HepG2 (cell line): ENCODE measurements around the gene ZFP36L2. TPM values are rescaled to one million over a fixed set of nuclear protein-coding genes. Genes with fewer than 3 reads are reported as not detected.

Experiments used
- EP300 ChIP-seq, 3 experiments: sonication (generic) in 1 of 3; formaldehyde crosslinking in 1 of 3; IDR thresholded peaks; 2 replicates each; pipeline versions ENCODE4 v1.5.1 to v1.6.1; 2011 to 2020; ENCODE audit warnings: low read depth in 2 of 3, low read length in 2 of 3, borderline replicate concordance in 1 of 3, improper control_type of control experiment in 1 of 3, mild to moderate bottlenecking in 1 of 3, missing genetic modification reagents in 1 of 3, moderate library complexity in 1 of 3
- ETV5 ChIP-seq: IDR thresholded peaks from 2 replicates; pipeline ENCODE4 v1.6.1; 2018; ENCODE audit warnings: missing biosample characterization, missing genetic modification reagents, inconsistent platforms, borderline replicate concordance
- FOXP1 ChIP-seq, 2 experiments: fragments of 450-650 bp in 1 of 2; IDR thresholded peaks; 2 replicates each; pipeline ENCODE4 v1.6.1; 2017 to 2018; ENCODE audit warnings: antibody characterized with exemption in 1 of 2
- NFIC ChIP-seq: IDR thresholded peaks from 2 replicates; pipeline ENCODE4 v1.6.1; 2012; ENCODE audit warnings: mild to moderate bottlenecking, low read length, inconsistent platforms
- NRL ChIP-seq: sonication (generic); formaldehyde crosslinking; IDR thresholded peaks from 2 replicates; pipeline ENCODE4 v1.5.0; 2020; ENCODE audit warnings: missing genetic modification reagents, mild to moderate bottlenecking, moderate library complexity, borderline replicate concordance
- SP4 ChIP-seq: sonication (generic); formaldehyde crosslinking; IDR thresholded peaks from 2 replicates; pipeline ENCODE4 v1.8.1; 2023; ENCODE audit warnings: mild to moderate bottlenecking, missing genetic modification reagents
- SRY ChIP-seq: sonication (generic); formaldehyde crosslinking; IDR thresholded peaks from 2 replicates; pipeline ENCODE4 v1.8.0; 2022; ENCODE audit warnings: mild to moderate bottlenecking, missing genetic modification reagents
- SUZ12 ChIP-seq: fragments of 150-350 bp; IDR thresholded peaks from 2 replicates; pipeline ENCODE4 v1.6.1; 2014; ENCODE audit warnings: low read depth, low read length
- ZBTB37 ChIP-seq: sonication (generic); formaldehyde crosslinking; IDR thresholded peaks from 2 replicates; pipeline ENCODE4 v1.4.0; 2020; ENCODE audit warnings: mild to moderate bottlenecking, missing genetic modification reagents
- ZFP82 ChIP-seq: sonication (generic); formaldehyde crosslinking; IDR thresholded peaks from 2 replicates; pipeline ENCODE4 v1.5.1; 2020; ENCODE audit warnings: mild to moderate bottlenecking, missing genetic modification reagents, borderline replicate concordance
- ZNF30 ChIP-seq: sonication (generic); formaldehyde crosslinking; IDR thresholded peaks from 2 replicates; pipeline ENCODE4 v1.5.0; 2020; ENCODE audit warnings: mild to moderate bottlenecking, missing genetic modification reagents
- ZNF34 ChIP-seq: sonication (generic); formaldehyde crosslinking; IDR thresholded peaks from 2 replicates; pipeline ENCODE4 v1.4.0; 2020; ENCODE audit warnings: mild to moderate bottlenecking, missing genetic modification reagents, borderline replicate concordance
- ZNF362 ChIP-seq: sonication (generic); formaldehyde crosslinking; IDR thresholded peaks from 2 replicates; pipeline ENCODE4 v1.4.0; 2020; ENCODE audit warnings: missing genetic modification reagents, mild to moderate bottlenecking, borderline replicate concordance
- ZNF382 ChIP-seq: sonication (generic); formaldehyde crosslinking; IDR thresholded peaks from 2 replicates; pipeline ENCODE4 v1.5.0; 2020; ENCODE audit warnings: missing genetic modification reagents, mild to moderate bottlenecking, borderline replicate concordance
- ZNF790 ChIP-seq: sonication (generic); formaldehyde crosslinking; IDR thresholded peaks from 2 replicates; pipeline ENCODE4 v1.8.0; 2022; ENCODE audit warnings: missing genetic modification reagents, mild to moderate bottlenecking, borderline replicate concordance
- polyA plus RNA-seq, 8 experiments: library from polyadenylated mRNA; depleted of rRNA in 3 of 8; stranded (reverse) in 7 of 8; unstranded in 1 of 8; fragments of >200 nt; fragmentation: Illumina TruSeq in 4 of 8; extraction: Trizol in 4 of 8; gene quantifications; 2 replicates each; pipeline versions ENCODE4 v1.2.1 to v1.2.3, GENCODE V29; 2011 to 2016; ENCODE audit warnings: low read depth in 4 of 8, missing spikeins in 1 of 8, mixed read lengths in 1 of 8; ENCODE audit not compliant: insufficient read depth in 1 of 8
- total RNA-seq, 5 experiments: library from RNA; depleted of rRNA; stranded (reverse); fragments of >200 nt; fragmentation: Illumina TruSeq; extraction: Trizol; gene quantifications; 2 replicates each; pipeline ENCODE4 v1.2.3, GENCODE V29; 2016; ENCODE audit warnings: low read depth in 1 of 5
- TF ChIP-seq, protein P1 (sequence below): sonication (generic); formaldehyde crosslinking; IDR thresholded peaks from 2 replicates; pipeline ENCODE4 v1.5.1; 2020; ENCODE audit warnings: missing genetic modification reagents, mild to moderate bottlenecking, borderline replicate concordance
- TF ChIP-seq, protein P2 (sequence below): sonication (generic); formaldehyde crosslinking; IDR thresholded peaks from 2 replicates; pipeline ENCODE4 v1.5.0; 2020; ENCODE audit warnings: missing genetic modification reagents
- TF ChIP-seq, protein P3 (sequence below): sonication (generic); formaldehyde crosslinking; IDR thresholded peaks from 2 replicates; pipeline ENCODE4 v1.4.0; 2020; ENCODE audit warnings: missing genetic modification reagents, borderline replicate concordance

Gene ZFP36L2
- total and polyA plus RNA-seq, 2 of the 13 experiments (the other 11 are each of a cell fraction or from before 2014, with no cell fraction given) = 11.2 to 21.8 TPM

GRCh38 chr2:43210467-43211303, 15.7 kb downstream of the ZFP36L2 start (continued):
- TF ChIP-seq, protein P1, sequence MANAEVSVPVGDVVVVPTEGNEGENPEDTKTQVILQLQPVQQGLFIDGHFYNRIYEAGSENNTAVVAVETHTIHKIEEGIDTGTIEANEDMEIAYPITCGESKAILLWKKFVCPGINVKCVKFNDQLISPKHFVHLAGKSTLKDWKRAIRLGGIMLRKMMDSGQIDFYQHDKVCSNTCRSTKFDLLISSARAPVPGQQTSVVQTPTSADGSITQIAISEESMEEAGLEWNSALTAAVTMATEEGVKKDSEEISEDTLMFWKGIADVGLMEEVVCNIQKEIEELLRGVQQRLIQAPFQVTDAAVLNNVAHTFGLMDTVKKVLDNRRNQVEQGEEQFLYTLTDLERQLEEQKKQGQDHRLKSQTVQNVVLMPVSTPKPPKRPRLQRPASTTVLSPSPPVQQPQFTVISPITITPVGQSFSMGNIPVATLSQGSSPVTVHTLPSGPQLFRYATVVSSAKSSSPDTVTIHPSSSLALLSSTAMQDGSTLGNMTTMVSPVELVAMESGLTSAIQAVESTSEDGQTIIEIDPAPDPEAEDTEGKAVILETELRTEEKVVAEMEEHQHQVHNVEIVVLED (CRISPR knock-in tag) = no peak; the same call in 1 of the 2 replicates
- peak; percentile 77; the same call in 1 of the 2 replicates for TF ChIP-seq ZNF30 (CRISPR knock-in tag)
- TF ChIP-seq, protein P2, sequence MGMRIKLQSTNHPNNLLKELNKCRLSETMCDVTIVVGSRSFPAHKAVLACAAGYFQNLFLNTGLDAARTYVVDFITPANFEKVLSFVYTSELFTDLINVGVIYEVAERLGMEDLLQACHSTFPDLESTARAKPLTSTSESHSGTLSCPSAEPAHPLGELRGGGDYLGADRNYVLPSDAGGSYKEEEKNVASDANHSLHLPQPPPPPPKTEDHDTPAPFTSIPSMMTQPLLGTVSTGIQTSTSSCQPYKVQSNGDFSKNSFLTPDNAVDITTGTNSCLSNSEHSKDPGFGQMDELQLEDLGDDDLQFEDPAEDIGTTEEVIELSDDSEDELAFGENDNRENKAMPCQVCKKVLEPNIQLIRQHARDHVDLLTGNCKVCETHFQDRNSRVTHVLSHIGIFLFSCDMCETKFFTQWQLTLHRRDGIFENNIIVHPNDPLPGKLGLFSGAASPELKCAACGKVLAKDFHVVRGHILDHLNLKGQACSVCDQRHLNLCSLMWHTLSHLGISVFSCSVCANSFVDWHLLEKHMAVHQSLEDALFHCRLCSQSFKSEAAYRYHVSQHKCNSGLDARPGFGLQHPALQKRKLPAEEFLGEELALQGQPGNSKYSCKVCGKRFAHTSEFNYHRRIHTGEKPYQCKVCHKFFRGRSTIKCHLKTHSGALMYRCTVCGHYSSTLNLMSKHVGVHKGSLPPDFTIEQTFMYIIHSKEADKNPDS (CRISPR knock-in tag) = peak; percentile 88
- TF ChIP-seq EP300 (IDR thresholded peaks at IDR 0.05; ENCODE audit: low read depth in 2 of 2, low read length in 2 of 2) = peak in 1 of 2 experiments; percentile 82; a peak in 2 of 4 replicates
- TF ChIP-seq EP300 (CRISPR knock-in tag; IDR thresholded peaks at IDR 0.05; ENCODE audit: borderline replicate concordance) = peak; percentile 72
- TF ChIP-seq ZNF362 = 0 out of 2 replicates have a peak, but pooled peaks have one; percentile 51
- no peak for TF ChIP-seq NFIC
- TF ChIP-seq ZNF382 = no peak
- TF ChIP-seq ZFP82 (CRISPR knock-in tag) = no peak
- peak; percentile 69; the same call in 1 of the 2 replicates for TF ChIP-seq ZNF790 (CRISPR knock-in tag)
- no peak for TF ChIP-seq ZNF34
- TF ChIP-seq, protein P3, sequence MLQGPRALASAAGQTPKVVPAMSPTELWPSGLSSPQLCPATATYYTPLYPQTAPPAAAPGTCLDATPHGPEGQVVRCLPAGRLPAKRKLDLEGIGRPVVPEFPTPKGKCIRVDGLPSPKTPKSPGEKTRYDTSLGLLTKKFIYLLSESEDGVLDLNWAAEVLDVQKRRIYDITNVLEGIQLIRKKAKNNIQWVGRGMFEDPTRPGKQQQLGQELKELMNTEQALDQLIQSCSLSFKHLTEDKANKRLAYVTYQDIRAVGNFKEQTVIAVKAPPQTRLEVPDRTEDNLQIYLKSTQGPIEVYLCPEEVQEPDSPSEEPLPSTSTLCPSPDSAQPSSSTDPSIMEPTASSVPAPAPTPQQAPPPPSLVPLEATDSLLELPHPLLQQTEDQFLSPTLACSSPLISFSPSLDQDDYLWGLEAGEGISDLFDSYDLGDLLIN (CRISPR knock-in tag) = peak; percentile 98; the same call in 1 of the 2 replicates
- peak; percentile 93 for TF ChIP-seq NRL (CRISPR knock-in tag)
- TF ChIP-seq FOXP1 (IDR thresholded peaks at IDR 0.05) = no peak
- TF ChIP-seq FOXP1 (CRISPR knock-in tag; IDR thresholded peaks at IDR 0.05) = peak; percentile 83
- no peak for TF ChIP-seq SUZ12
- no peak; the same call in 1 of the 2 replicates for TF ChIP-seq SRY (CRISPR knock-in tag)
- peak; percentile 71 for TF ChIP-seq SP4
- 0 out of 2 replicates have a peak, but pooled peaks have one; percentile 32 for TF ChIP-seq ETV5
- TF ChIP-seq ZBTB37 (CRISPR knock-in tag) = peak; percentile 58; the same call in 1 of the 2 replicates
